CD14-positive monocyte (primary cell): ENCODE measurements around the gene ZNF648. TPM values are rescaled to one million over a fixed set of nuclear protein-coding genes. Genes with fewer than 3 reads are reported as not detected.

Experiments used
- DNase-seq, 3 donors: peaks; one replicate each; pipeline ENCODE4 v3.0.0-alpha.2; 2011 to 2022
- H2AFZ ChIP-seq: 2 replicates; pipeline ENCODE4 v1.6.0; 2012; ENCODE audit warnings: mild to moderate bottlenecking, low read depth, low read length, inconsistent platforms; ENCODE audit not compliant: insufficient read depth, poor library complexity, severe bottlenecking
- H3K27ac ChIP-seq, 2 donors: 1 replicate in 1 of 2; 2 replicates in 1 of 2; pipeline ENCODE4 v1.5.1; 2012 to 2013; ENCODE audit warnings: low read length in 2 of 2, control low read depth in 1 of 2, inconsistent platforms in 1 of 2, low read depth in 1 of 2, mild to moderate bottlenecking in 1 of 2
- H3K27me3 ChIP-seq, 2 donors: one replicate each; pipeline versions ENCODE4 v1.6.0 to v1.6.1; 2011 to 2013; ENCODE audit warnings: low read length in 2 of 2; ENCODE audit not compliant: control insufficient read depth in 2 of 2, insufficient read depth in 2 of 2
- H3K36me3 ChIP-seq, 2 donors: replicated peaks in 1 of 2; 1 replicate in 1 of 2; 2 replicates in 1 of 2; pipeline versions ENCODE4 v1.5.1 to v1.6.1; 2012 to 2013; ENCODE audit warnings: low read length in 2 of 2, control low read depth in 1 of 2, inconsistent platforms in 1 of 2, mild to moderate bottlenecking in 1 of 2; ENCODE audit not compliant: insufficient read depth in 2 of 2, control insufficient read depth in 1 of 2
- H3K4me1 ChIP-seq, 2 donors: 1 replicate in 1 of 2; 2 replicates in 1 of 2; pipeline versions ENCODE4 v1.5.1 to v1.6.1; 2012 to 2013; ENCODE audit warnings: low read length in 2 of 2, control low read depth in 1 of 2, inconsistent platforms in 1 of 2, mild to moderate bottlenecking in 1 of 2, moderate library complexity in 1 of 2; ENCODE audit not compliant: insufficient read depth in 2 of 2, control insufficient read depth in 1 of 2
- H3K4me2 ChIP-seq: replicated peaks from 2 replicates; pipeline ENCODE3; 2012; ENCODE audit warnings: low read length, moderate library complexity, mild to moderate bottlenecking; ENCODE audit not compliant: poor library complexity, severe bottlenecking; ENCODE audit errors: extremely low read depth
- H3K4me3 ChIP-seq, 3 experiments: fragments of 200-600 bp in 1 of 3; sonication (generic) in 1 of 3; replicated peaks in 1 of 3; 1 replicate in 2 of 3; 2 replicates in 1 of 3; pipeline ENCODE4 v1.5.1; 2011 to 2013; ENCODE audit warnings: low read length in 3 of 3, mild to moderate bottlenecking in 3 of 3, control low read depth in 2 of 3, low read depth in 2 of 3, inconsistent platforms in 1 of 3, moderate library complexity in 1 of 3
- H3K79me2 ChIP-seq: 2 replicates; pipeline ENCODE4 v1.6.0; 2012; ENCODE audit warnings: mild to moderate bottlenecking, control low read depth, inconsistent platforms, low read length, moderate library complexity; ENCODE audit not compliant: insufficient read depth
- H3K9ac ChIP-seq: 2 replicates; pipeline ENCODE4 v1.6.0; 2017; ENCODE audit warnings: low read length, mild to moderate bottlenecking; ENCODE audit not compliant: insufficient read depth, poor library complexity, severe bottlenecking
- H3K9me3 ChIP-seq, 2 donors: replicated peaks in 1 of 2; 1 replicate in 1 of 2; 2 replicates in 1 of 2; pipeline versions ENCODE4 v1.5.1 to v1.6.1; 2012 to 2013; ENCODE audit warnings: low read length in 2 of 2, control low read depth in 1 of 2; ENCODE audit not compliant: control insufficient read depth in 1 of 2, insufficient read depth in 1 of 2
- H4K20me1 ChIP-seq: 2 replicates; pipeline ENCODE4 v1.6.0; 2012; ENCODE audit warnings: mild to moderate bottlenecking, low read length, control low read depth, moderate library complexity; ENCODE audit not compliant: insufficient read depth
- H3K27ac Mint-ChIP-seq, 7 donors: one replicate each; pipeline ENCODE4 v1.8.0; 2020; ENCODE audit warnings: mild to moderate bottlenecking in 7 of 7, mixed read lengths in 7 of 7, moderate library complexity in 6 of 7, inconsistent platforms in 2 of 7
- H3K27me3 Mint-ChIP-seq, 3 donors: one replicate each; pipeline ENCODE4 v1.8.0; 2021 to 2022; ENCODE audit warnings: low read depth in 3 of 3, mild to moderate bottlenecking in 3 of 3, mixed read lengths in 3 of 3, moderate library complexity in 3 of 3, inconsistent platforms in 1 of 3
- H3K36me3 Mint-ChIP-seq, 2 donors: one replicate each; pipeline ENCODE4 v1.8.0; 2020; ENCODE audit warnings: mixed read lengths in 2 of 2, inconsistent platforms in 1 of 2, mild to moderate bottlenecking in 1 of 2
- H3K4me1 Mint-ChIP-seq: one replicate; pipeline ENCODE4 v1.8.0; 2020; ENCODE audit warnings: mild to moderate bottlenecking, mixed read lengths
- H3K4me3 Mint-ChIP-seq, 2 donors: one replicate each; pipeline ENCODE4 v1.8.0; 2020; ENCODE audit warnings: mild to moderate bottlenecking in 2 of 2, mixed read lengths in 2 of 2, moderate library complexity in 1 of 2
- H3K9me3 Mint-ChIP-seq, 7 donors: one replicate each; pipeline ENCODE4 v1.8.0; 2020 to 2022; ENCODE audit warnings: mixed read lengths in 7 of 7, mild to moderate bottlenecking in 6 of 7, moderate library complexity in 6 of 7, inconsistent platforms in 2 of 7
- WGBS: methylation state at CpG from one replicate; pipeline ENCODE4 v1.1.5; 2013; ENCODE audit warnings: missing lambda C conversion rate; ENCODE audit not compliant: insufficient coverage; 5-methylcytosine and 5-hydroxymethylcytosine counted together
- intact Hi-C, 2 donors: fragments of 100-400 bp; cut with micrococcal nuclease; formaldehyde crosslinking; loops; one replicate each; pipeline versions ENCODE4 v1.15.0 to v1.15.1; 2023
- polyA plus RNA-seq, 3 donors: library from polyadenylated mRNA; depleted of rRNA in 1 of 3; unstranded in 2 of 3; stranded (reverse) in 1 of 3; fragments of 300-500 nt in 2 of 3; fragments of >200 nt in 1 of 3; fragmentation: Illumina TruSeq in 2 of 3; gene quantifications; 1 replicate in 2 of 3; 2 replicates in 1 of 3; pipeline ENCODE4 v1.2.3, GENCODE V29; 2012 to 2021
- TF ChIP-seq, protein P1 (sequence below): fragments of 200-600 bp; IDR thresholded peaks from one replicate; pipeline ENCODE4 v1.8.0; 2022; ENCODE audit warnings: antibody characterized with exemption, mild to moderate bottlenecking

Gene ZNF648
- polyA plus RNA-seq, 3 donors, result not detected

DNA sequence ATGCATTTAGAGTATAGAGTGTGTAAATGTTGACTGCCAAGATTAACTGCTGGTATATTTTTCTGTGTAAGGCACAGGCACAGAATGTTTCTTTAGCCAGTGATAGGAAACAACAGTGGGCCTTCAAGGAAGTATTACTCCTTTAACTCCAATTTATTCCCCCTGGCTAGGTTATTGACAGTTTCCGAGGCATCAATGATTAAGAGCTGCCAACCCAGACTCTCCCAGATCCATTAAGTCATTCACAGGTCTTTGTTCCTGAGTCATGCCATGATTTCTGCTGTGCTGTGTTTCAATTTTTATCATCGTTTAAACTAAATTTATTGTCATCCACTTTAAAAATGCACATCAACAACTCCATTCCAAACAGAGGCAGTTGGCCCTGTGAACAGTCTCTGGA lies 9.2 kb downstream of the ZNF648 start:
- TF ChIP-seq, protein P1, sequence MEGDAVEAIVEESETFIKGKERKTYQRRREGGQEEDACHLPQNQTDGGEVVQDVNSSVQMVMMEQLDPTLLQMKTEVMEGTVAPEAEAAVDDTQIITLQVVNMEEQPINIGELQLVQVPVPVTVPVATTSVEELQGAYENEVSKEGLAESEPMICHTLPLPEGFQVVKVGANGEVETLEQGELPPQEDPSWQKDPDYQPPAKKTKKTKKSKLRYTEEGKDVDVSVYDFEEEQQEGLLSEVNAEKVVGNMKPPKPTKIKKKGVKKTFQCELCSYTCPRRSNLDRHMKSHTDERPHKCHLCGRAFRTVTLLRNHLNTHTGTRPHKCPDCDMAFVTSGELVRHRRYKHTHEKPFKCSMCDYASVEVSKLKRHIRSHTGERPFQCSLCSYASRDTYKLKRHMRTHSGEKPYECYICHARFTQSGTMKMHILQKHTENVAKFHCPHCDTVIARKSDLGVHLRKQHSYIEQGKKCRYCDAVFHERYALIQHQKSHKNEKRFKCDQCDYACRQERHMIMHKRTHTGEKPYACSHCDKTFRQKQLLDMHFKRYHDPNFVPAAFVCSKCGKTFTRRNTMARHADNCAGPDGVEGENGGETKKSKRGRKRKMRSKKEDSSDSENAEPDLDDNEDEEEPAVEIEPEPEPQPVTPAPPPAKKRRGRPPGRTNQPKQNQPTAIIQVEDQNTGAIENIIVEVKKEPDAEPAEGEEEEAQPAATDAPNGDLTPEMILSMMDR, result no peak
- no peak for DNase-seq
- H2AFZ ChIP-seq, result no peak overlapping the region
- no peaks in the 10 kb centered on the region for H4K20me1 ChIP-seq
- WGBS, result 86% methylated on average over 1 of the region's 2 CpGs
- no peak overlapping the region for H3K4me3 ChIP-seq
- intact Hi-C loops, result no loop called here
- H3K9me3 ChIP-seq, result peaks cover 7 to 9% of the 10 kb centered on the region in 2 donors
- H3K9ac ChIP-seq, result no peak overlapping the region
- no peak overlapping the region for H3K27ac ChIP-seq
- H3K4me1 ChIP-seq, result no peaks in the 10 kb centered on the region
- H3K4me3 Mint-ChIP-seq, result no peak overlapping the region
- H3K27me3 ChIP-seq, result peaks cover 0 to 24% of the 10 kb centered on the region in 2 donors
- H3K36me3 Mint-ChIP-seq, result no peaks in the 10 kb centered on the region
- peaks cover 9% of the 10 kb centered on the region for H3K4me1 Mint-ChIP-seq
- no peaks in the 10 kb centered on the region for H3K36me3 ChIP-seq
- H3K79me2 ChIP-seq, result no peaks in the 10 kb centered on the region
- peaks cover 21 to 28% (median 25%) of the 10 kb centered on the region in 3 donors for H3K27me3 Mint-ChIP-seq
- H3K27ac Mint-ChIP-seq, result no peak overlapping the region
- H3K4me2 ChIP-seq, result no peak overlapping the region
- H3K9me3 Mint-ChIP-seq, result peaks cover 6 to 29% (median 16%) of the 10 kb centered on the region in 7 donors

DNA sequence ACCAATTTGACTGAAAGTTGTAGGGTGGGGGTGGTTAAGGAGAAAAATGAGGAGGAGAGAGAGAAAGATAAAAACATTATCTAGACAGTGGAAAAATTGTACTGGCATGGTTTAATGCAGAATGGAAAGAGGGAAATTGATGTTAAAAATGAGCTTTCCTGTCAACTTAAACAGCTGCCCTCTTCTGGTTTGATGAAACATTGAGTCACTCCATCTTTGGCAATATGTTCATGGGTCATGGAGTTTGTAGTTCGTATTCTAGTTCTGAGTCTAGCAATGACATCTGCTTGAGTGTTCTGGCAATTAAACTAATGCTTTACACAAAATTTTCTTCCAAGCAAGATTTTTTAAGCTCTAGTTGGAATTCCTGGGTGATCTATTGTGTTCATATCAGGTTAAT lies 9.6 kb downstream of the ZNF648 start:
- Mint-ChIP-seq H3K4me3 (no peak overlapping the region), H3K4me1 (peaks cover 7% of the 10 kb centered on the region), H3K36me3 (no peaks in the 10 kb centered on the region), H3K27ac (no peak overlapping the region), H3K27me3 (peaks cover 17 to 25% (median 22%) of the 10 kb centered on the region in 3 donors), H3K9me3 (peaks cover 6 to 28% (median 18%) of the 10 kb centered on the region in 7 donors)
- Histone ChIP-seq H4K20me1 (no peaks in the 10 kb centered on the region), H3K9ac (no peak overlapping the region), H3K4me1 (no peaks in the 10 kb centered on the region), H3K36me3 (no peaks in the 10 kb centered on the region), H3K4me3 (no peak overlapping the region), H3K27me3 (peaks cover 0 to 19% of the 10 kb centered on the region in 2 donors), H3K27ac (no peak overlapping the region), H3K9me3 (peaks cover 7 to 9% of the 10 kb centered on the region in 2 donors), H3K4me2 (no peak overlapping the region), H2AFZ (no peak overlapping the region), H3K79me2 (no peaks in the 10 kb centered on the region)
- TF ChIP-seq, protein P1, result no peak
- DNase-seq, result no peak
- no CpG with 5 or more reads among the region's 1 CpG for WGBS
- intact Hi-C loops, result no loop called here
